ENCODE results near the gene PPFIBP2.

GRCh38 chr11:7619322-7619721 lies 105.5 kb downstream of the PPFIBP2 start:
- TF ChIP-seq CTCF (conservative IDR thresholded peaks at IDR 0.05; ENCODE audit: low read length) (no peak), EZH2phosphoT487 (IDR thresholded peaks at IDR 0.05; ENCODE audit: borderline replicate concordance, low read depth, low read length) (no peak)
